ENCODE data around the gene SETBP1.

DNA sequence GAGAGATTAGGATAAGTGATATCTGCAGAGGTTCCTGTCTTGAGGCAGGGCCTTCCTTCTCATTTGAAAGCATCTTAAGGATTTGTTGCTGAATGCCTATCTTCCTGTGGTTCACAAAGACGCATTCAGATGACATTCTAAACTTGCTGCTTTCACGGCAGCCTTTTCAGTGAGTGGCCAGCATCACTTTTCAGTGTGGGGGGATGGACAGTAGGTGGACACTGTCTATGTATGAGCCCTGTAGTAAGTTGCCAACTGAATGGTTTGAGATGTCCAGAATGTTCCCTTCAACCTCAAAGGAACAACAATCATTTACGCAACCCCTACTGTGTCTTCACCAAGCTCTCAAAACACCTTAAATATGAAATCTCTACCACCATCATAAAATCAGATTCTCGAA lies 46.6 kb downstream of the SETBP1 start:
- TF ChIP-seq SMC3 (IDR thresholded peaks at IDR 0.05; ENCODE audit: low read depth, low read length) (no peak), RFX5 (IDR thresholded peaks at IDR 0.05; ENCODE audit: low read depth, low read length) (no peak), MXI1 (IDR thresholded peaks at IDR 0.05; ENCODE audit: borderline replicate concordance, low read depth, low read length) (no peak), MAFK (IDR thresholded peaks at IDR 0.05; ENCODE audit: low read depth, low read length) (no peak), RAD21 (IDR thresholded peaks at IDR 0.05; ENCODE audit: low read length) (no peak), POLR2A (IDR thresholded peaks at IDR 0.05; ENCODE audit: low read depth, low read length) (no peak), ELK1 (IDR thresholded peaks at IDR 0.05; ENCODE audit: borderline replicate concordance, low read depth, low read length) (no peak), USF2 (IDR thresholded peaks at IDR 0.05; ENCODE audit: low read depth, low read length) (no peak), NFE2L2 (IDR thresholded peaks at IDR 0.05; ENCODE audit: low read depth, low read length) (no peak), CEBPB (IDR thresholded peaks at IDR 0.05; ENCODE audit: low read depth, low read length) (no peak)
- TF ChIP-seq, protein P1, sequence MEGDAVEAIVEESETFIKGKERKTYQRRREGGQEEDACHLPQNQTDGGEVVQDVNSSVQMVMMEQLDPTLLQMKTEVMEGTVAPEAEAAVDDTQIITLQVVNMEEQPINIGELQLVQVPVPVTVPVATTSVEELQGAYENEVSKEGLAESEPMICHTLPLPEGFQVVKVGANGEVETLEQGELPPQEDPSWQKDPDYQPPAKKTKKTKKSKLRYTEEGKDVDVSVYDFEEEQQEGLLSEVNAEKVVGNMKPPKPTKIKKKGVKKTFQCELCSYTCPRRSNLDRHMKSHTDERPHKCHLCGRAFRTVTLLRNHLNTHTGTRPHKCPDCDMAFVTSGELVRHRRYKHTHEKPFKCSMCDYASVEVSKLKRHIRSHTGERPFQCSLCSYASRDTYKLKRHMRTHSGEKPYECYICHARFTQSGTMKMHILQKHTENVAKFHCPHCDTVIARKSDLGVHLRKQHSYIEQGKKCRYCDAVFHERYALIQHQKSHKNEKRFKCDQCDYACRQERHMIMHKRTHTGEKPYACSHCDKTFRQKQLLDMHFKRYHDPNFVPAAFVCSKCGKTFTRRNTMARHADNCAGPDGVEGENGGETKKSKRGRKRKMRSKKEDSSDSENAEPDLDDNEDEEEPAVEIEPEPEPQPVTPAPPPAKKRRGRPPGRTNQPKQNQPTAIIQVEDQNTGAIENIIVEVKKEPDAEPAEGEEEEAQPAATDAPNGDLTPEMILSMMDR (conservative IDR thresholded peaks at IDR 0.05; ENCODE audit: low read depth, low read length): no peak

All from IMR-90 (cell line).